22Rv1 (cell line): ENCODE results near the gene TESK2.

ENCODE experiments used
- H3K27ac ChIP-seq: fragments of 450-650 bp; 2 replicates; pipeline ENCODE4 v1.5.1; 2017
- ZFX ChIP-seq: fragments of 450-650 bp; IDR thresholded peaks from 2 replicates; pipeline ENCODE4 v1.6.1; 2017; ENCODE audit warnings: antibody characterized with exemption, borderline replicate concordance
- TF ChIP-seq, protein P1 (sequence below): fragments of 450-650 bp; IDR thresholded peaks from 2 replicates; pipeline ENCODE4 v1.5.1; 2017; ENCODE audit warnings: mild to moderate bottlenecking

Gene TESK2

DNA sequence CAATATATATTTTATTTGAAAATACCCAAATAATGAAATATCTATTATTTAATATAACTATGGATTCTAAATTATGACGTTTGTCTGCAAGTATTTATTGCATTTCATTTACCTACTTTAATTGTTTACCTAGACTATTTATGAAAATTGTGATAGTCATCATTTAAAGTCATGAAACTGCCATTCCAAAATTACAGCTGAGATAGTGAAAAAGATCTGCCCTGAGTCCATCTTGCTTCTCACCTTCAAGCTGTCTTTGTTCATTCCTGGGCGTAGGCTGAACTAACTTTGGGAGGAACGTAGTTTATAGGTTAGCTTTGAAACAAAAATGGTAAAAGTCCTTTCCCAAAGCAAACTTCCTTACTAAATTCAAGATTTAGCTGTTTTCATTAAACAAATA, 176.7 kb downstream of the TESK2 start:
- no peak for TF ChIP-seq ZFX
- TF ChIP-seq, protein P1, sequence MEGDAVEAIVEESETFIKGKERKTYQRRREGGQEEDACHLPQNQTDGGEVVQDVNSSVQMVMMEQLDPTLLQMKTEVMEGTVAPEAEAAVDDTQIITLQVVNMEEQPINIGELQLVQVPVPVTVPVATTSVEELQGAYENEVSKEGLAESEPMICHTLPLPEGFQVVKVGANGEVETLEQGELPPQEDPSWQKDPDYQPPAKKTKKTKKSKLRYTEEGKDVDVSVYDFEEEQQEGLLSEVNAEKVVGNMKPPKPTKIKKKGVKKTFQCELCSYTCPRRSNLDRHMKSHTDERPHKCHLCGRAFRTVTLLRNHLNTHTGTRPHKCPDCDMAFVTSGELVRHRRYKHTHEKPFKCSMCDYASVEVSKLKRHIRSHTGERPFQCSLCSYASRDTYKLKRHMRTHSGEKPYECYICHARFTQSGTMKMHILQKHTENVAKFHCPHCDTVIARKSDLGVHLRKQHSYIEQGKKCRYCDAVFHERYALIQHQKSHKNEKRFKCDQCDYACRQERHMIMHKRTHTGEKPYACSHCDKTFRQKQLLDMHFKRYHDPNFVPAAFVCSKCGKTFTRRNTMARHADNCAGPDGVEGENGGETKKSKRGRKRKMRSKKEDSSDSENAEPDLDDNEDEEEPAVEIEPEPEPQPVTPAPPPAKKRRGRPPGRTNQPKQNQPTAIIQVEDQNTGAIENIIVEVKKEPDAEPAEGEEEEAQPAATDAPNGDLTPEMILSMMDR = no peak
- H3K27ac ChIP-seq = peak overlapping the region; percentile 66

- TF ChIP-seq ZFX = no peak
- TF ChIP-seq, protein P1 = no peak
- no peak overlapping the region for H3K27ac ChIP-seq
Measured at GRCh38 chr1:45306905-45307304, 184.1 kb downstream of the TESK2 start.

GRCh38 chr1:45306319-45306718, 184.6 kb downstream of the TESK2 start:
- TF ChIP-seq, protein P1 = no peak
- TF ChIP-seq ZFX = no peak
- no peak overlapping the region for H3K27ac ChIP-seq

GRCh38 chr1:45305231-45305630, 185.7 kb downstream of the TESK2 start:
- TF ChIP-seq, protein P1 = no peak
- TF ChIP-seq ZFX = no peak
- no peak overlapping the region for H3K27ac ChIP-seq

GRCh38 chr1:45304311-45305081, 186.5 kb downstream of the TESK2 start:
- peak overlapping the region; percentile 79 for H3K27ac ChIP-seq
- TF ChIP-seq ZFX = no peak
- TF ChIP-seq, protein P1 = peak; percentile 42

- TF ChIP-seq, protein P1 = peak; percentile 83
- no peak for TF ChIP-seq ZFX
- peak overlapping the region; percentile 79 for H3K27ac ChIP-seq
Measured at GRCh38 chr1:45303520-45304310, 187.2 kb downstream of the TESK2 start.
